Upper lobe of left lung (tissue), 4 donors: ENCODE measurements around the gene TM4SF5.

Experiments used
- POLR2A ChIP-seq, 4 donors: fragments of 450-650 bp; IDR thresholded peaks; one replicate each; pipeline ENCODE4 v1.5.1; 2016 to 2017; ENCODE audit warnings: antibody characterized with exemption in 4 of 4, mild to moderate bottlenecking in 2 of 4
- POLR2AphosphoS5 ChIP-seq, 2 donors: sonication (generic); formaldehyde crosslinking; IDR thresholded peaks; one replicate each; pipeline ENCODE4 v1.5.1; 2017; ENCODE audit warnings: antibody characterized with exemption in 2 of 2
- TF ChIP-seq, protein P1 (sequence below), 6 experiments: fragments of 450-650 bp in 4 of 6; fragments of 200-600 bp in 2 of 6; sonication (generic) in 2 of 6; IDR thresholded peaks; one replicate each; pipeline ENCODE4 v1.5.1; 2016 to 2019; ENCODE audit warnings: antibody characterized with exemption in 6 of 6

DNA sequence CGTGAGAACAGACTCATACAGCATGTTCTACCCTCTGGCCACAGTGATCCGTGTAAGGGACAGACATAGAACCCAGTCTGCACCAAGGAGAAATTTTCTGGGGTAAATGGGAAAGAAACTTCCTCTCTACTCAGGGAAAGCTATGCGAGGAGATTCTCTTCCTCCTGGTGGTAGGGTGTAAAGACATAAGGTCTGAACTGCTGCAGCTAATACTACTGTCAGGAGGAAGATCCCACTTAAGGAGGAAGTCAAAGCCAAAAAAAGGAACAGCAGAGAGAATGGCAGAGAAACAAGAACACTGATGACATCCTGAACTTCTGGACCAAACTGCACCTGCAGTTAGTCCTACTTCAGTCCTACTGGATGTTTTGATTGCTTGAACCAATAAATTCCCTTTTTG, 7.1 kb upstream of the TM4SF5 start:
- TF ChIP-seq, protein P1, sequence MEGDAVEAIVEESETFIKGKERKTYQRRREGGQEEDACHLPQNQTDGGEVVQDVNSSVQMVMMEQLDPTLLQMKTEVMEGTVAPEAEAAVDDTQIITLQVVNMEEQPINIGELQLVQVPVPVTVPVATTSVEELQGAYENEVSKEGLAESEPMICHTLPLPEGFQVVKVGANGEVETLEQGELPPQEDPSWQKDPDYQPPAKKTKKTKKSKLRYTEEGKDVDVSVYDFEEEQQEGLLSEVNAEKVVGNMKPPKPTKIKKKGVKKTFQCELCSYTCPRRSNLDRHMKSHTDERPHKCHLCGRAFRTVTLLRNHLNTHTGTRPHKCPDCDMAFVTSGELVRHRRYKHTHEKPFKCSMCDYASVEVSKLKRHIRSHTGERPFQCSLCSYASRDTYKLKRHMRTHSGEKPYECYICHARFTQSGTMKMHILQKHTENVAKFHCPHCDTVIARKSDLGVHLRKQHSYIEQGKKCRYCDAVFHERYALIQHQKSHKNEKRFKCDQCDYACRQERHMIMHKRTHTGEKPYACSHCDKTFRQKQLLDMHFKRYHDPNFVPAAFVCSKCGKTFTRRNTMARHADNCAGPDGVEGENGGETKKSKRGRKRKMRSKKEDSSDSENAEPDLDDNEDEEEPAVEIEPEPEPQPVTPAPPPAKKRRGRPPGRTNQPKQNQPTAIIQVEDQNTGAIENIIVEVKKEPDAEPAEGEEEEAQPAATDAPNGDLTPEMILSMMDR (IDR thresholded peaks at IDR 0.05) = no peak
- TF ChIP-seq POLR2A (IDR thresholded peaks at IDR 0.05) (peak in 1 of 4 donors; percentile 50), POLR2AphosphoS5 (IDR thresholded peaks at IDR 0.05) (no peak)
